SK-N-SH (cell line): ENCODE measurements around the gene ADAMTS5. TPM values are rescaled to one million over a fixed set of nuclear protein-coding genes. Genes with fewer than 3 reads are reported as not detected.

Experiments used
- CTCF ChIA-PET: fragments of 300-600, 350-600 bp; formaldehyde crosslinking; extraction: SDS; loops from one replicate; lab custom pipeline; 2021; lab: Yijun Ruan, JAX
- POLR2A ChIA-PET: fragments of 350-600 bp; sonication (Branson Sonifier 250); formaldehyde crosslinking; extraction: SDS; loops from one replicate; lab custom pipeline; 2020; ENCODE audit warnings: antibody characterized with exemption, inconsistent platforms; lab: Yijun Ruan, JAX
- DNase-seq: peaks from one replicate; pipeline ENCODE4 v3.0.0; 2012
- H2AFZ ChIP-seq: fragments of 200-600 bp; sonication (generic); 2 replicates; pipeline ENCODE4 v1.8.1; 2016; ENCODE audit warnings: antibody characterized with exemption, mild to moderate bottlenecking, low read depth
- H3F3A ChIP-seq: fragments of 200-600 bp; sonication (generic); replicated peaks from 2 replicates; pipeline ENCODE3; 2016; ENCODE audit warnings: antibody characterized with exemption, mild to moderate bottlenecking; ENCODE audit not compliant: insufficient read depth
- H3K27ac ChIP-seq, 2 experiments: fragments of 200-500 bp in 1 of 2; fragments of 200-600 bp in 1 of 2; sonication (Bioruptor generic) in 1 of 2; sonication (generic), shearing (Covaris generic) in 1 of 2; 2 replicates each; pipeline versions ENCODE4 v1.5.1 to v1.6.1; 2014 to 2016; ENCODE audit warnings: low read depth in 2 of 2, inconsistent platforms in 1 of 2, low read length in 1 of 2, mild to moderate bottlenecking in 1 of 2, mixed read lengths in 1 of 2
- H3K27me3 ChIP-seq: fragments of 200-600 bp; sonication (generic), shearing (Covaris generic); 2 replicates; pipeline ENCODE4 v1.6.1; 2016; ENCODE audit warnings: mixed run types; ENCODE audit not compliant: insufficient read depth
- H3K36me3 ChIP-seq, 2 experiments: fragments of 200-500 bp in 1 of 2; fragments of 200-600 bp in 1 of 2; sonication (Bioruptor generic) in 1 of 2; sonication (generic) in 1 of 2; replicated peaks in 1 of 2; 2 replicates each; pipeline versions ENCODE3 to v1.5.1; 2014 to 2016; ENCODE audit warnings: low read length in 1 of 2, mild to moderate bottlenecking in 1 of 2; ENCODE audit not compliant: insufficient read depth in 2 of 2, control insufficient read depth in 1 of 2
- H3K4me1 ChIP-seq, 2 experiments: fragments of 200-500 bp in 1 of 2; fragments of 200-600 bp in 1 of 2; sonication (Bioruptor generic) in 1 of 2; sonication (generic), shearing (Covaris generic) in 1 of 2; 2 replicates each; pipeline versions ENCODE4 v1.5.1 to v1.6.1; 2014 to 2016; ENCODE audit warnings: low read depth in 1 of 2, low read length in 1 of 2, mixed run types in 1 of 2; ENCODE audit not compliant: insufficient read depth in 2 of 2, control insufficient read depth in 1 of 2
- H3K4me2 ChIP-seq: fragments of 200-600 bp; sonication (generic), shearing (Covaris generic); 2 replicates; pipeline ENCODE4 v1.6.1; 2017; ENCODE audit warnings: mixed run types
- H3K4me3 ChIP-seq, 2 experiments: fragments of 200-500 bp in 1 of 2; fragments of 200-600 bp in 1 of 2; sonication (Bioruptor generic) in 1 of 2; sonication (generic), shearing (Covaris generic) in 1 of 2; 2 replicates each; pipeline versions ENCODE4 v1.5.1 to v1.8.1; 2014 to 2016; ENCODE audit warnings: low read depth in 2 of 2, inconsistent platforms in 1 of 2, low read length in 1 of 2, mild to moderate bottlenecking in 1 of 2, mixed read lengths in 1 of 2, moderate library complexity in 1 of 2
- H3K79me2 ChIP-seq: fragments of 200-600 bp; sonication (generic); 2 replicates; pipeline ENCODE4 v1.8.1; 2017; ENCODE audit warnings: mild to moderate bottlenecking; ENCODE audit not compliant: insufficient read depth
- H3K9ac ChIP-seq: fragments of 200-600 bp; sonication (generic); 2 replicates; pipeline ENCODE4 v1.6.1; 2017; ENCODE audit warnings: mixed run types
- H3K9me2 ChIP-seq: fragments of 200-600 bp; sonication (generic); 2 replicates; pipeline ENCODE4 v1.6.1; 2017; ENCODE audit warnings: mixed run types
- H3K9me3 ChIP-seq: fragments of 200-600 bp; sonication (generic); 2 replicates; pipeline ENCODE4 v1.6.1; 2017; ENCODE audit warnings: mixed run types, mild to moderate bottlenecking, moderate library complexity
- H4K20me1 ChIP-seq: fragments of 200-600 bp; sonication (generic); 2 replicates; pipeline ENCODE4 v1.6.1; 2017; ENCODE audit warnings: mild to moderate bottlenecking, mixed run types; ENCODE audit not compliant: insufficient read depth
- CHD2 ChIP-seq: fragments of 150-350 bp; IDR thresholded peaks from 2 replicates; pipeline ENCODE4 v1.6.1; 2018; ENCODE audit warnings: low read length; ENCODE audit not compliant: partially characterized antibody
- EP300 ChIP-seq, 2 experiments: IDR thresholded peaks; 2 replicates each; pipeline versions ENCODE4 v1.4.0 to v1.6.1; 2012; ENCODE audit warnings: borderline replicate concordance in 1 of 2, low read depth in 1 of 2, low read length in 1 of 2
- JUND ChIP-seq: IDR thresholded peaks from 2 replicates; pipeline ENCODE4 v1.4.0; 2012
- MXI1 ChIP-seq: IDR thresholded peaks from 2 replicates; pipeline ENCODE4 v1.6.1; 2012; ENCODE audit warnings: mild to moderate bottlenecking, low read depth, low read length, improper control_type of control experiment
- POLR2AphosphoS5 ChIP-seq: IDR thresholded peaks from 2 replicates; pipeline ENCODE4 v1.6.1; 2012; ENCODE audit warnings: low read depth, low read length
- RAD21 ChIP-seq: IDR thresholded peaks from 2 replicates; pipeline ENCODE4 v1.6.1; 2012; ENCODE audit warnings: mild to moderate bottlenecking, low read length
- RCOR1 ChIP-seq: fragments of 150-350 bp; IDR thresholded peaks from 2 replicates; pipeline ENCODE4 v1.6.1; 2017; ENCODE audit warnings: antibody characterized with exemption, low read length
- RXRA ChIP-seq: IDR thresholded peaks from 2 replicates; pipeline ENCODE4 v1.4.0; 2012; ENCODE audit warnings: low read depth, mild to moderate bottlenecking, borderline replicate concordance
- SIN3A ChIP-seq: IDR thresholded peaks from 2 replicates; pipeline ENCODE4 v1.6.1; 2012; ENCODE audit warnings: low read depth, mild to moderate bottlenecking, low read length, moderate library complexity, borderline replicate concordance
- SMC3 ChIP-seq: IDR thresholded peaks from 2 replicates; pipeline ENCODE4 v1.6.1; 2012; ENCODE audit warnings: low read depth, low read length, improper control_type of control experiment
- TAF1 ChIP-seq: IDR thresholded peaks from 2 replicates; pipeline ENCODE4 v1.6.1; 2012; ENCODE audit warnings: low read depth, mild to moderate bottlenecking, low read length, moderate library complexity, borderline replicate concordance
- TCF12 ChIP-seq: IDR thresholded peaks from 2 replicates; pipeline ENCODE4 v1.4.0; 2012
- TEAD4 ChIP-seq: IDR thresholded peaks from 2 replicates; pipeline ENCODE4 v1.4.0; 2012; ENCODE audit warnings: mild to moderate bottlenecking, borderline replicate concordance; ENCODE audit not compliant: insufficient read depth
- WGBS: methylation state at CpG from one replicate; pipeline ENCODE4 v1.1.6; 2017; ENCODE audit warnings: low lambda C conversion rate; 5-methylcytosine and 5-hydroxymethylcytosine counted together
- polyA plus RNA-seq, 3 experiments: library from polyadenylated mRNA; depleted of rRNA; stranded (reverse); fragments of >200 nt; gene quantifications; 2 replicates each; pipeline ENCODE4 v1.2.3, GENCODE V29; 2012
- TF ChIP-seq, protein P1 (sequence below): IDR thresholded peaks from 2 replicates; pipeline ENCODE4; 2012
- TF ChIP-seq, protein P2 (sequence below): IDR thresholded peaks from 2 replicates; pipeline ENCODE4 v1.6.1; 2012; ENCODE audit warnings: mild to moderate bottlenecking, low read depth, low read length, moderate library complexity
- TF ChIP-seq, protein P3 (sequence below): fragments of 150-350 bp; IDR thresholded peaks from 2 replicates; pipeline ENCODE4 v1.6.1; 2017; ENCODE audit warnings: antibody characterized with exemption, low read length, low read depth, borderline replicate concordance
- TF ChIP-seq, protein P4 (sequence below): IDR thresholded peaks from 2 replicates; pipeline ENCODE4 v1.4.0; 2012; ENCODE audit warnings: low read depth, borderline replicate concordance

ADAMTS5 gene
- polyA plus RNA-seq, 1 of the 3 experiments (the other 2 are of a cell fraction): 0.90 TPM

DNA sequence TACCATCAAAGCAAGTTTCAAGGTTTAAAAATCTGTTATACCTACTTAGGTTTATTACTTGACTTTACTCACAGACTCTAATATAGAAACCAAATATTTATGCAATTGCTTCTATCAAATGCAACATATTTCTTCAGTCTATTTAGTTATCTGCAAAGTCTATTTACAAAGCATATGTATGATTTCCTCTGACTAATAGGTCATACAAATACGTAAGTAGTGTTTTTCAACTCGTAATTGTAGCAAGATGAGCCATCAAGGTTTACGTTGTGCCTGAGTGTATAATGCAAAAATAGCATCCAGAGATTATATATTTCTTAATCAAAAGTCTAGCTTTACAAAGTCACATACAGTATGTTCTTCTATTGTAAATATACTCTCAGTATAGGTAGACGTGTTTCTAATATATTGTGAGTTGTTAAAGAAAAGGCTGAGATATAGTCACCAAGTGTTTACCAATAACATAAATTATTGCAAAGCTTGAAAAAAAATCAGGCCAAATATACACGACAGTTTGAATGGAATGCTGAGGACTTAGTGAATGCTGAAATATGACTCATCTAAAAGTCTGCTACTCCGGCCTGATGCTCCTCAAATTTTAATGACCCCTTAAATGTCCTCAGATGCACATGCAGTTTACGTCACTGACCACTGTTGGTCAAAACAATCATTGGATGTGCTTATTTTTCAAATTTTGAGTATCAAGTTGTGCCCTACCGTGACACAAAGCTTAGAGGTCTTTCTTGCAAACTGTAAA lies 48.4 kb downstream of the ADAMTS5 start:
- no peak overlapping the region for H3K9ac ChIP-seq
- ChIA-PET POLR2A (no interaction called here), CTCF (no interaction called here)
- no peaks in the 10 kb centered on the region for H3K79me2 ChIP-seq
- no peak overlapping the region for H3K4me3 ChIP-seq
- H3K27me3 ChIP-seq: no peaks in the 10 kb centered on the region
- H3K36me3 ChIP-seq: peaks cover 0 to 6% of the 10 kb centered on the region in 2 experiments
- H4K20me1 ChIP-seq: no peaks in the 10 kb centered on the region
- WGBS: 68% methylated on average over 8 of the region's 8 CpGs
- TF ChIP-seq, protein P1, sequence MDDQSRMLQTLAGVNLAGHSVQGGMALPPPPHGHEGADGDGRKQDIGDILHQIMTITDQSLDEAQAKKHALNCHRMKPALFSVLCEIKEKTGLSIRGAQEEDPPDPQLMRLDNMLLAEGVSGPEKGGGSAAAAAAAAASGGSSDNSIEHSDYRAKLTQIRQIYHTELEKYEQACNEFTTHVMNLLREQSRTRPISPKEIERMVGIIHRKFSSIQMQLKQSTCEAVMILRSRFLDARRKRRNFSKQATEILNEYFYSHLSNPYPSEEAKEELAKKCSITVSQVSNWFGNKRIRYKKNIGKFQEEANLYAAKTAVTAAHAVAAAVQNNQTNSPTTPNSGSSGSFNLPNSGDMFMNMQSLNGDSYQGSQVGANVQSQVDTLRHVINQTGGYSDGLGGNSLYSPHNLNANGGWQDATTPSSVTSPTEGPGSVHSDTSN: no peak
- 0 out of 2 replicates have a peak, but pooled peaks have one; percentile 20 for TF ChIP-seq JUND
- H3K9me2 ChIP-seq: no peaks in the 10 kb centered on the region
- H3F3A ChIP-seq: no peaks in the 10 kb centered on the region
- H2AFZ ChIP-seq: no peak overlapping the region
- peaks cover 0 to 2% of the 10 kb centered on the region in 2 experiments; a peak in 2 of 4 replicates for H3K4me1 ChIP-seq
- H3K9me3 ChIP-seq: no peaks in the 10 kb centered on the region
- no peak overlapping the region for H3K27ac ChIP-seq
- H3K4me2 ChIP-seq: no peak overlapping the region
- DNase-seq: no peak

DNA sequence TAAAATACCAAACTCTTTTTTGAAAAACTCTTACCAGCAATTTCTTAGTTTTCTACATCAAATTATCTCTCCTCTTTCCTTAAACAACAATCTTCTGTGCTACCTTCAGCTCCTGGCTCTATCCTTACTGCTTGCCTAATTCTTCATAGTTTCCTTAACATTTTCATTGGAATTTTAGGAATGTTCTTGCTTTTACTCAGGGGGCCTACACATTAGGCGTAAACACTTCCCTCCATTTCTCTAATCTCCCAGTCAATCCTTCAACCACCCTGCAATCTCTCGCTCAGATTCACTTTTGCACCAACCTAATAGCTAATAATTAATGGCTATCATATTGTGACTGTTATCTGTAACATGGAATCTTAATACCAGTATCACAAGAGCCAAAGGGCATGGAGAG lies 50.1 kb downstream of the ADAMTS5 start:
- no peaks in the 10 kb centered on the region for H3F3A ChIP-seq
- H3K9me2 ChIP-seq: no peaks in the 10 kb centered on the region
- H3K9ac ChIP-seq: no peak overlapping the region
- H3K4me3 ChIP-seq: no peak overlapping the region
- DNase-seq: no peak
- no peak overlapping the region for H3K27ac ChIP-seq
- TF ChIP-seq SMC3 (no peak), SIN3A (no peak), TCF12 (no peak), TAF1 (no peak), MXI1 (no peak), RAD21 (no peak), EP300 (IDR thresholded peaks at IDR 0.05; ENCODE audit: borderline replicate concordance in 1 of 2, low read depth in 1 of 2, low read length in 1 of 2) (no peak), POLR2AphosphoS5 (no peak), CHD2 (no peak), TEAD4 (no peak), RXRA (no peak), RCOR1 (no peak)
- TF ChIP-seq, protein P2, sequence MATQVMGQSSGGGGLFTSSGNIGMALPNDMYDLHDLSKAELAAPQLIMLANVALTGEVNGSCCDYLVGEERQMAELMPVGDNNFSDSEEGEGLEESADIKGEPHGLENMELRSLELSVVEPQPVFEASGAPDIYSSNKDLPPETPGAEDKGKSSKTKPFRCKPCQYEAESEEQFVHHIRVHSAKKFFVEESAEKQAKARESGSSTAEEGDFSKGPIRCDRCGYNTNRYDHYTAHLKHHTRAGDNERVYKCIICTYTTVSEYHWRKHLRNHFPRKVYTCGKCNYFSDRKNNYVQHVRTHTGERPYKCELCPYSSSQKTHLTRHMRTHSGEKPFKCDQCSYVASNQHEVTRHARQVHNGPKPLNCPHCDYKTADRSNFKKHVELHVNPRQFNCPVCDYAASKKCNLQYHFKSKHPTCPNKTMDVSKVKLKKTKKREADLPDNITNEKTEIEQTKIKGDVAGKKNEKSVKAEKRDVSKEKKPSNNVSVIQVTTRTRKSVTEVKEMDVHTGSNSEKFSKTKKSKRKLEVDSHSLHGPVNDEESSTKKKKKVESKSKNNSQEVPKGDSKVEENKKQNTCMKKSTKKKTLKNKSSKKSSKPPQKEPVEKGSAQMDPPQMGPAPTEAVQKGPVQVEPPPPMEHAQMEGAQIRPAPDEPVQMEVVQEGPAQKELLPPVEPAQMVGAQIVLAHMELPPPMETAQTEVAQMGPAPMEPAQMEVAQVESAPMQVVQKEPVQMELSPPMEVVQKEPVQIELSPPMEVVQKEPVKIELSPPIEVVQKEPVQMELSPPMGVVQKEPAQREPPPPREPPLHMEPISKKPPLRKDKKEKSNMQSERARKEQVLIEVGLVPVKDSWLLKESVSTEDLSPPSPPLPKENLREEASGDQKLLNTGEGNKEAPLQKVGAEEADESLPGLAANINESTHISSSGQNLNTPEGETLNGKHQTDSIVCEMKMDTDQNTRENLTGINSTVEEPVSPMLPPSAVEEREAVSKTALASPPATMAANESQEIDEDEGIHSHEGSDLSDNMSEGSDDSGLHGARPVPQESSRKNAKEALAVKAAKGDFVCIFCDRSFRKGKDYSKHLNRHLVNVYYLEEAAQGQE: no peak
- TF ChIP-seq, protein P3, sequence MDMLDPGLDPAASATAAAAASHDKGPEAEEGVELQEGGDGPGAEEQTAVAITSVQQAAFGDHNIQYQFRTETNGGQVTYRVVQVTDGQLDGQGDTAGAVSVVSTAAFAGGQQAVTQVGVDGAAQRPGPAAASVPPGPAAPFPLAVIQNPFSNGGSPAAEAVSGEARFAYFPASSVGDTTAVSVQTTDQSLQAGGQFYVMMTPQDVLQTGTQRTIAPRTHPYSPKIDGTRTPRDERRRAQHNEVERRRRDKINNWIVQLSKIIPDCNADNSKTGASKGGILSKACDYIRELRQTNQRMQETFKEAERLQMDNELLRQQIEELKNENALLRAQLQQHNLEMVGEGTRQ: no peak
- TF ChIP-seq, protein P4, sequence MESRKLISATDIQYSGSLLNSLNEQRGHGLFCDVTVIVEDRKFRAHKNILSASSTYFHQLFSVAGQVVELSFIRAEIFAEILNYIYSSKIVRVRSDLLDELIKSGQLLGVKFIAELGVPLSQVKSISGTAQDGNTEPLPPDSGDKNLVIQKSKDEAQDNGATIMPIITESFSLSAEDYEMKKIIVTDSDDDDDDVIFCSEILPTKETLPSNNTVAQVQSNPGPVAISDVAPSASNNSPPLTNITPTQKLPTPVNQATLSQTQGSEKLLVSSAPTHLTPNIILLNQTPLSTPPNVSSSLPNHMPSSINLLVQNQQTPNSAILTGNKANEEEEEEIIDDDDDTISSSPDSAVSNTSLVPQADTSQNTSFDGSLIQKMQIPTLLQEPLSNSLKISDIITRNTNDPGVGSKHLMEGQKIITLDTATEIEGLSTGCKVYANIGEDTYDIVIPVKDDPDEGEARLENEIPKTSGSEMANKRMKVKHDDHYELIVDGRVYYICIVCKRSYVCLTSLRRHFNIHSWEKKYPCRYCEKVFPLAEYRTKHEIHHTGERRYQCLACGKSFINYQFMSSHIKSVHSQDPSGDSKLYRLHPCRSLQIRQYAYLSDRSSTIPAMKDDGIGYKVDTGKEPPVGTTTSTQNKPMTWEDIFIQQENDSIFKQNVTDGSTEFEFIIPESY: no peak
- TF ChIP-seq, protein P1: no peak
- peaks cover 0 to 2% of the 10 kb centered on the region in 2 experiments; a peak in 2 of 4 replicates for H3K4me1 ChIP-seq
- H3K27me3 ChIP-seq: no peaks in the 10 kb centered on the region
- WGBS: 92% methylated on average over 2 of the region's 2 CpGs
- no peaks in the 10 kb centered on the region for H3K79me2 ChIP-seq
- no peak overlapping the region for H3K4me2 ChIP-seq
- CTCF ChIA-PET: interaction anchor here (0.9 to 1.1 kb wide), 2 partner anchors 29 to 36 kb away, joined by 3 read pairs; no protein-coding TSS in a partner anchor
- no peaks in the 10 kb centered on the region for H4K20me1 ChIP-seq
- no peaks in the 10 kb centered on the region for H3K36me3 ChIP-seq
- no peaks in the 10 kb centered on the region for H3K9me3 ChIP-seq
- H2AFZ ChIP-seq: no peak overlapping the region
- POLR2A ChIA-PET: no interaction called here
